SH-SY5Y (cell line): ENCODE data around the gene CXCL5.

Source experiments
- GATA2 ChIP-seq: IDR thresholded peaks from 2 replicates; pipeline ENCODE4 v1.6.1; 2011; ENCODE audit warnings: mild to moderate bottlenecking, low read depth, low read length
- GATA3 ChIP-seq: IDR thresholded peaks from 2 replicates; pipeline ENCODE4 v1.6.1; 2011; ENCODE audit warnings: low read depth, mild to moderate bottlenecking, low read length, moderate library complexity

Gene CXCL5

DNA sequence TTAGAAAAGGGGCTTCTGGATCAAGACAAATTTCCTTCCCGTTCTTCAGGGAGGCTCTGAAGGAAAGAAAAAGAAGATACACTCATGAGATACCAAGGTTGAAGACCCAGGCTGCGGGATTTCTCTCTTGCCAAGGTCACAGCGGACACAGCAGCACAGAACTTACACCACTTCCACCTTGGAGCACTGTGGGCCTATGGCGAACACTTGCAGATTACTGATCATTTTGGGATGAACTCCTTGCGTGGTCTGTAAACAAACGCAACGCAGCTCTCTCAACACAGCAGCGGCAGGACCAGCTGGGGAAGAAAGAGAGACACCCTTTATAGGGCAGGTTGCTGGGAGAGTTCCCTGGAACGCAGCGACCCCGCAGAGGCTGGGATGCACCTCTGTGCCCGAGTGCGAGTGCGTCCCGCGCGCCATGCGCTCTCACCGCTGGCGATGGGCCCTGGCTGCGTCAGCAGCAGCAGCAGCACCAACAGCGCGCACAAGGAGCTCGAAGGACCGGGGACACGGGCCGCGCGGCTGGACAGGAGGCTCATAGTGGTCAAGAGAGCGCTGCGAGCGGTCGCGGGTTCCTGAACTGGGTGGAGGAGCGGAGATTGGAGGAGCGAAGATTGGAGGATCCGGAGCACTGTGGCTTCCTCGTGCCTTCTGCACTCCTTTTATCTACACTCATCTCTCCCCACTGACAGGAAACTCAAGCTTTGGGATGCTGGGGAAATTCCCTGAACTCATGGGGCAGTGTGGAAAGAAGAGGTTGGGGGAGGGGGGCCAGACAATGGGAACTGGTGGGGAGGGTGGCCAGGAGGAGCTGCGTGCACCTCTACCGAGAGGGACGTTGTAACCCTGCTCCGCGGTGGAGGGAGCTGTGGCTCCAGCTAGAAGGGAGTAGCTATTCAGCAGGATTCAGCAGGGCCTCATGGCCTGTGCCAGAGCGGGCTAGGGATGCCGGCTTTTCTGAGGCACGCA is at the start of gene CXCL5:
CXCL5 (minus strand) TSS at position 638 of the 972 bp plus-strand sequence; CDS start at position 542, 96 bp downstream.
- TF ChIP-seq GATA2 (no peak), GATA3 (no peak)

DNA sequence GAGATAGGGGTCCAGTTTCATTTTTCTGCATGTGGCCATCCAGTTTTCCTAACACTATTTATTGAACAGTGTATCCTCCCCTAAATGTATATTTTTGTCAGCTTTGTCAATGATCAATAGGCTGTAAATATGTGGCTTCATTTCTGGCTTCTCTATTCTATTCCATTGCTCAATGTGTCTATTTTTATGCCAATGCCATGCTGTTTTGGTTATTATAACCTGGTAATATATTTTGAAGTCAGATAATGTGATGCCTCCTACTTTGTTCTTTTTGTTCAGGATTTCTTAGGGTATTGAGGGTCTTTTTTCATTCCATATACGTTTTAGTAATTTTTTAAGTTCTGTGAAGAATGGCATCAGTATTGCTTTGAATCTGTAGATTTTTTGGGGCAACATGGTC is 48.7 kb upstream of the CXCL5 start:
- no peak for TF ChIP-seq GATA3
- no peak for TF ChIP-seq GATA2

DNA sequence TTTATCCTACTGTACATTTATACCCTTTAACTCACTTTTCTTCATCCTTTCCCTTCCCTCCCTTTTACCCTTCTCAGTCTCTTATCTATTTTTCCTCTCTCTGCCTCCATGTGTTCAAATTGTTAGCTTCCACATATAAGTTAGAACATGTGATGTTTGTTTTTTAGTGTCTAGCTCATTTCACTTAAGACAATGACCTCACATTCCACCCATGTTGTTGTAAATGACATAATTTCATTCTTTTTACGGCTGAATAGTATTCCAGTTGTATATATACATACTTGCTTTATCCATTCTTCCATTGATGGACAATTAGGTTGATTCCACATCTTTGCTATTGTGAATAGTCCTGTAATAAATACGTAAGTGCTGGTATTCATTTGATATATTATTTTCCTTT is 47.3 kb upstream of the CXCL5 start:
- TF ChIP-seq GATA3: no peak
- TF ChIP-seq GATA2: no peak

DNA sequence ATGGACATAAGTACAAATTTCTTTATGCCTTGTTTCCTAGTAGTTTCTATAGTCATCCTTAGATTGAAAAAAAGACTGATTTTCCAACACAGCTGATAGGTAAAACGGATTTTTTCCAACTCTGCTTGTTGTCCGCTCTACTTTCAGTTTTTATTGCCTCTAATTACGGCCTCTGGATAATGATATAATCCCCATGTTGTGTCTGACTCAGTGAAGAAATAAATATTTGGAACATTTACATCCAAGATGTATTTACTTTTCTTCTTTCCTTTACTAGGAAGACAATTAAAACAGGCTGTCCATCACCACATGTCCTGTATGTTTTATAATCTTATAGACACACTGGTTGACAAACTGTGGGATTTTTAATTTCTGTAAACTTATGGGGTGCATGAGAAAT is 46.8 kb upstream of the CXCL5 start:
- TF ChIP-seq GATA2: no peak
- no peak for TF ChIP-seq GATA3

DNA sequence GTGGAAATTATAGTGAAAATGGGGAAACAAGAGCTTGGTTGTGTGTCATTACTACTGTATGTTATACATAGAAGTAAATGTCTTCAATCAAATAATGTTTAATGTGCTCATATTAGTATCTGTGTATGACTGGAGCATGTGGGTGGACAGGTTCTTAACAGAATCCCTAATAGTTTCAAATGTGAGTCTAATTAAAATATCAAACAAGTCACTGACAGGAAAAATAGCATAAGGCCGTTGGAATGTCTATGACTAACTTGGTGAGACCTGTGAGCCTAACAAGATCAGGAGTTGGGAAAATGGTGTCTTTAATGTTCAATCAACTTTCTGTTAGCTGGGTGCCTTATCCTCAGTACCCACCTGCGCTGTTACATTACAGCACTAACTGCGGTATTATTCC is 46.2 kb upstream of the CXCL5 start:
- TF ChIP-seq GATA3: no peak
- no peak for TF ChIP-seq GATA2

DNA sequence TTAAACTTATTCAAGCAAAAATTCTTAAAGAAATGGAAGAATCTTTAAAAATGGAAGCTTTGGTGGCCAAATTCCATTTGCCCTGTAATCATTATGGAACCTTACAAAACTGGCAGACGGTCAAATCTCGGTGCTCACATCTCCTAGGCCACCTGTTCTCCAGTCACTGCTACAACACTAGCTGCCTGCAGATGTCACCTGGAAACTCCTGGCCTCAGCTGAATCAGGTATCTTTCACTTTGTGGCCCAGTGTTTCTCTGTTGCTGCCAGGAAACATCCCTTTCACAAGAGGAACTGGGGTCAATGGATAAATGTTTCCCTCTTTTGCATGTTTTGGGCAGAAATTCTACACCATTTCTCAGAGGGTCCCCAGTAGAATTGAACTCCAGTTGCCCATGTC is 44.2 kb upstream of the CXCL5 start:
- TF ChIP-seq GATA3 (no peak), GATA2 (no peak)

DNA sequence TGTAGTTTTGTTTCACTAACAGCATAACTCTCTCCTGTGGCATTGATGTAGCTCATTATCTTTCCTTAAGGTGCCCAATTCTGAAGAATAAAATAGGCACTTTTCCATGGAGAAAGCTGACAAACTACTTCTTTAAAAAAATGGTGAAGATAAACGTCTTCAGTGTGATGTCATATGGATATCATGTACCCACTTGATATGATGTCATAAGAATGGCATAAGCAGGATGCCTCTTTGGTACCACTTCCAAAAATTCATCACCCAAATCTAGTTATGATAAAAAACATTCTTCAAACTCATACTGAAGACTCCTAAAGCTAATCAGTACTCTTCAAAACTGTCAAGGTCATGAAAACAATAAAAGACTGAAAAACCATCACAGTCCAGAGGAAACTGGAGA is 42.9 kb upstream of the CXCL5 start:
- TF ChIP-seq GATA3 (no peak), GATA2 (no peak)

DNA sequence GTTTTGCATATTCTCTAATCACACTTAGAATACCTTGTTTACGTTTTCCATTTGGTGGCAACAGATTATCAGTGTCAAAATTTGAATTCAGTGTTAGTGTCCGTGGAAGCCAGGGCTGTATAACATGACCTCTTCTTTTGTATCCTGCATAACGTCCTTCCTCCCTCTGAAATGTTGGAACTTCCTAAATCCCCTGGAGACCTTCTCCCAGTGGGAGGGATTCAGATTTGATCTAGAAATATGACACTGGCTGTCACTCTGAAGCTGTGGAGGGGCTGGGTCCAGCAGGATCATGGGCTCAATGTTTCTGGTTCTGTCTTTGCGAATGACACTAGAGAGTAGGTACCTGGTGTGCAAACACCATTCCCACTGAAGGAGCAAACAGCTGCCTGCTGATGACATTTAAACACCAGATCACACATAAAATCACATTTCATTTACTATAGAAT is 40.9 kb upstream of the CXCL5 start:
- TF ChIP-seq GATA2 (no peak), GATA3 (no peak)

DNA sequence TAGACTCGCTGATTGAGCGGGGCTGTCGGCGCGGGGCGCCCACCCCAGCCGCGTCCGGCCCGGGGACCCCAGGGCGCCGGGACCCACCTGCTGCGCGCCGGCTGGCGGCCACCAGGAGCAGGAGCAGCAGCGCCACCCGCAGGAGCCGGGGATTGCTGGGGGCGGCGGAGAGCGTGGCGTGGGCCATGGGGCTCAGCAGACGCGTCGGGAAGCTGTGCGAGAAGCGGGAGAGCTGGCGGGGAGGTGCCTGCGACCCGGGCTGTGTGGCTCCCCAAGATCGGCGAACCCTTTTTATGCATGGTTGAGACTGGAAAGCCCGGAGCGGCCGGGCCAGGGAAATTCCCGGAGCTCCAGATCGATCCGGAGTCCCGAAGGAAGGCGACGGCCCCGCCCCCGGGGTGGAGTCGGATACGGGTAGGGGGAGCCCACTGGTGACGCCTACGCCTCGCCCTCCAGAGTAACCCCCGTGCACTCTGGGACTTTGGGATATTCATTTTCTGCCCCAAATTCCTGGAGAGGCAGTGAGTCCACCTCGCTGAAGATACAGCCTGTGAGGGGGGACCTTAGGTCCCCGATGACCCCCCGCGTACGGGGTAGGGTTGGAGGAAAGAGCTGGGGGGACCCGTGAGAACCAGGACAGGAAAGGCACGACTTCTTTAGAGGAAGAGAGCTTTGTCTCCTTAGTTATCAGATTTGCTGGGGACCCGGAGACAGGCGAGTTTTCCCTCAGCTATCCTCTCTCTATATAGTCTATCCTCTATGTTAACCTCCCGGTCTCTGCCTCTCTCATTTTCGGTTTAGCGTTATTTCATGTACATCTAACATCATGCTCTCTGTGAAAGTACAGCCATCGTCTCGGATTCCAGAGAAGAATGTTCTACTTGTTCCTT is 40.2 kb upstream of the CXCL5 start, which contains the start of gene CXCL3:
CXCL3 (minus strand) TSS at position 265 of the 890 bp plus-strand sequence; CDS start at position 187, 78 bp downstream.
- TF ChIP-seq GATA2: no peak
- TF ChIP-seq GATA3: no peak

DNA sequence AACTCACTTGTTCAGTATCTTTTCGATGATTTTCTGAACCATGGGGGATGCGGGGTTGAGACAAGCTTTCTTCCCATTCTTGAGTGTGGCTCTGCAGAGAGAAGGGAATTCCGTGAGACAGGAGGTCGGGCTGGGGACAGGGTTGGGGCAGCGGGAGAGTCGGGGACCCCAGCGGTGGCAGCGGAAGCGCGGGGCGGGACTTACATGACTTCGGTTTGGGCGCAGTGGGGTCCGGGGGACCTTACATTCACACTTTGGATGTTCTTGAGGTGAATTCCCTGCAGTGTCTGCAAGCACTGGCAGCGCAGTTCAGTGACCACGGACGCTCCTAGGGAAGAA is 39.6 kb upstream of the CXCL5 start:
- TF ChIP-seq GATA3 (no peak), GATA2 (no peak)

DNA sequence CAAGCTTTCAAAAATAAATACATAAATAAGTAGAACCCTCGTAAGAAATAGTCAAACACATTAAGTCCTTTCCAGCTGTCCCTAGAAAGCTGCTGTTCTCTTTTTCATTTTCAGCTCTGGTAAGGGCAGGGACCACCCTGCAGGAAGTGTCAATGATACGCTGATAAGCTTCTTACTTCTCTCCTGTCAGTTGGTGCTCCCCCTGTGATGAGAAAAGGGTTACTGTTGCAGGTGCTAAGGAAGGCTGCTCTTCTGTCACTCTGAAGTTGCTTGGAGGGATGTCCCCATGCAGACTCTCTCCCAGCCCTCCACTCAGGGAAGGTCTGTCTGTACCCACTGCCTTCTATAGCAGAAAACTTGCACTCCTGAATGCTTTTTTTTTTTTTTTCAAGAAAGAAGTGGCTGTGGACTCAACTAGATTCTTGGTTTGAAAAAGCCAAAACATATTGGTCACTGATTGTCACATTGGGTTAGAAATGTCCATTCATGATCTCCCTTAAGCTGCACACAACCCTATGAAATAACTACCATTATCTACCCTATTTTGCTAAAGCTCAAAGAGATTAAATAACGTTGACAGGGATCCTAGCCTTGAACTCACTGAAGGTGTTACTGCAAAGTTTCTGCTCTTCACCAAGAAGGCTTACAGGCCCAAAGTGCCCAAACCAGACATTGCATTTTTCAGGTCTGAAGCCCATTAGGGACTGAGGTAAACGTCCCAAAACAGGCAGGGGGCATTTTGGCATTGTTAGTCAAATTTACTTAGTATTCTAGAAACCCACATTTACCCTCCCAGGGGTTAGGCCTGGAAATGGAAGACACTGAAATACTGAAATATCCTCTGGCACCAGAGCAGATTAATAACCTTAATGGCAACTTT is 38.8 kb upstream of the CXCL5 start:
- TF ChIP-seq GATA2 (no peak), GATA3 (no peak)

DNA sequence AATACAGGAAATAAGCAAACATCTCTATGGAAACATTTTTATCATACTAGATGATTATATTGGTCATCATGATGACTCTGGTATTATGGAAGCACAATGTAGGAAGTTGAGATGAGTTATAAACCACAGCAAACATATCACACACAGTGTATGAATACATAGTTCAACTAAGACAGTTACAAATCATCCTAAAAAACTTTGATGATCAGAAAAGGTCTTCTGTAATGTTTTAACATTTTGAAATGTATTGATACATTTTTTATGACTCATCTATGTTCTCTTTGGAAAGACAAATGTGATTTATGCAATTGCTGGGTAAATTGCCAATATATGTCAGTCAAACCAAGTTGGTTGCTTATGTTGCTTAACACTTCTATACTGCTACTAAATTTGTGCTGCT is 35.3 kb upstream of the CXCL5 start:
- TF ChIP-seq GATA2 (no peak), GATA3 (no peak)

DNA sequence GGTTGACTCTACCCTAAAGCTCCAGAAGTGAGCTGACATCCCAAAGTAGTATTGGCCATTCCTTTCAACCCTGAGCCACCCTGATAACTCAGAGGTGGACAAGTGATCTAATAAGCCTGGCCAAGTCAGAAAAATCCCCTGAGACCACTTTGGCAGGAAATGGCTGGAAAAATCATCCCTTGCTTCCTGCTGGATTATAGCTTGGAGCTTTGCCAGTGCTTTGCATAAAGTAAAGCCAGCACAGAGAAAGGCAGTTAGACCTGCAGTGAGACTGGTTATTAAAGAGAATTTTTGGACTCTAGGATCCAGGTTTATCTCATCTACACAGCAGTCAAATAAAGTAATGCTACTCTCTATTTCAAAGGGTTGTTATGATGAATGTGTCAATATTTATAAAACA is 33.6 kb upstream of the CXCL5 start:
- no peak for TF ChIP-seq GATA2
- TF ChIP-seq GATA3: no peak
